ENCODE results near the gene MYO7B. TPM values are rescaled to one million over a fixed set of nuclear protein-coding genes. Genes with fewer than 3 reads are reported as not detected.
A peak's percentile ranks its signal among the peaks of the same experiment; 100 is the strongest.

MYO7B gene
- total RNA-seq, 1 donor from 2014 or later: 0.29 TPM

DNA sequence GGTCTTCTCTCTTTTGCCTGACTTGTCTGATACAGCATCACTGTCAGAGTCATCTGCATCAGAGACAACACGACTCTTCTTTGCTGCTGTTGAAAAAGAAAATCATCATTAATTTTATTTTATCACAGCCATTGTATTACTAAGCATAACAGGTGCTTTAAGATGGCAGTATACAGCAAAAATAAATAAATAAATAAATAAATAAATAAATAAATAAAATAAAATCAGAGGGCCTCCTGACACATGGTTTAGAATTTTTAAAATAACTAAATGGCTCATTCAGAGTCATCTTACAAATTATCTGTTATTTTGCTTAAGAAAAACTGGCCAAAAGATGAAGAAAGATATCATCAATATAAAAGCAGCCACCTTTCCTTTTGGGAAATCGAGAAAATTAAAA, 32.0 kb upstream of the MYO7B start:
- no peaks in the 10 kb centered on the region for H3K9me3 Mint-ChIP-seq (ENCODE audit: unreplicated experiment)
- H3K27me3 Mint-ChIP-seq (ENCODE audit: unreplicated experiment): no peaks in the 10 kb centered on the region
- H3K27ac Mint-ChIP-seq (ENCODE audit: unreplicated experiment): peak overlapping the region; percentile 11
- H3K36me3 Mint-ChIP-seq (ENCODE audit: unreplicated experiment): no peaks in the 10 kb centered on the region
- no peak overlapping the region for H3K4me3 Mint-ChIP-seq (ENCODE audit: unreplicated experiment)
- TF ChIP-seq, protein P1, sequence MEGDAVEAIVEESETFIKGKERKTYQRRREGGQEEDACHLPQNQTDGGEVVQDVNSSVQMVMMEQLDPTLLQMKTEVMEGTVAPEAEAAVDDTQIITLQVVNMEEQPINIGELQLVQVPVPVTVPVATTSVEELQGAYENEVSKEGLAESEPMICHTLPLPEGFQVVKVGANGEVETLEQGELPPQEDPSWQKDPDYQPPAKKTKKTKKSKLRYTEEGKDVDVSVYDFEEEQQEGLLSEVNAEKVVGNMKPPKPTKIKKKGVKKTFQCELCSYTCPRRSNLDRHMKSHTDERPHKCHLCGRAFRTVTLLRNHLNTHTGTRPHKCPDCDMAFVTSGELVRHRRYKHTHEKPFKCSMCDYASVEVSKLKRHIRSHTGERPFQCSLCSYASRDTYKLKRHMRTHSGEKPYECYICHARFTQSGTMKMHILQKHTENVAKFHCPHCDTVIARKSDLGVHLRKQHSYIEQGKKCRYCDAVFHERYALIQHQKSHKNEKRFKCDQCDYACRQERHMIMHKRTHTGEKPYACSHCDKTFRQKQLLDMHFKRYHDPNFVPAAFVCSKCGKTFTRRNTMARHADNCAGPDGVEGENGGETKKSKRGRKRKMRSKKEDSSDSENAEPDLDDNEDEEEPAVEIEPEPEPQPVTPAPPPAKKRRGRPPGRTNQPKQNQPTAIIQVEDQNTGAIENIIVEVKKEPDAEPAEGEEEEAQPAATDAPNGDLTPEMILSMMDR (IDR thresholded peaks at IDR 0.05; ENCODE audit: partially characterized antibody, unreplicated experiment): no peak
- DNase-seq: no peak
- H3K4me1 Mint-ChIP-seq (ENCODE audit: low read depth, unreplicated experiment): peaks cover 6% of the 10 kb centered on the region

DNA sequence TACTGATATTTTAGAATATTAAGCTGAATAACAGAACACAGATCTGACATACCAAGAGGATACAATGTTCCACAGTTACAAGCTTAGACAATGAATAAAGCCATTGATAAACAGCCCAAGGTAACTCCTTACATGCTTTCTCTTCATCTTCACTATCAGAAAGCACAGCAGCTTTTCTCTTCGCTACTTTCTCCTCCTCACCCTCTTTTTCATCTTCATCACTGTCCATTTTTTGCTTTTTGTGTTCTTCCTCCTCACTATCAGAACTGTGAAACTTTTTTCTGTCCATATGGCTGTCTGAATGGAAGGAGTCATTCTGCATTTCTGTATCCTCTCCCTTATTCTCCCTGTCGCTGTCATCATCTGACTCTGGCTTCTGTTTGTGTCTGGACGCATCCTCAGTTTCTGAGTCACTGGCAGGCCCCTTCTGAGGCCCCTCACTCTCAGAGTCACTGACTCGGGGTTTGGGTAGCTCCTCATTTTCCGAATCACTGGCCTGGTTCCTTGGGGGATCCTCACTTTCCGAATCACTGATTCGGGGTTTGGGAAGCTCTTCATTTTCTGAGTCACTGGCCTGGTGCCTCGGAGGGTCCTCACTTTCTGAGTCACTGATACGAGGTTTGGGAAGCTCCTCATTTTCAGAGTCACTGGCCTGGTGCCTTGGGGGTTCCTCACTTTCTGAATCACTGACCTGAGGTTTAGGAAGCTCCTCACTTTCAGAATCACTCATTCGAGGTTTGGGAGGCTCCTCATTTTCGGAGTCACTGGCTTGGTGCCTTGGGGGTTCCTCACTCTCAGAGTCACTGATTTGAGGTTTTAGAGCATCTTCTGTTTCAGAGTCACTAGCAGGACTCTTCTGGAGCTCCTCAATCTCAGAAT, 30.7 kb upstream of the MYO7B start:
- no peaks in the 10 kb centered on the region for H3K27me3 Mint-ChIP-seq (ENCODE audit: unreplicated experiment)
- no peaks in the 10 kb centered on the region for H3K9me3 Mint-ChIP-seq (ENCODE audit: unreplicated experiment)
- DNase-seq: no peak
- peaks cover 11% of the 10 kb centered on the region for H3K4me1 Mint-ChIP-seq (ENCODE audit: low read depth, unreplicated experiment)
- no peak overlapping the region for H3K27ac Mint-ChIP-seq (ENCODE audit: unreplicated experiment)
- TF ChIP-seq, protein P1 (IDR thresholded peaks at IDR 0.05; ENCODE audit: partially characterized antibody, unreplicated experiment): no peak
- H3K4me3 Mint-ChIP-seq (ENCODE audit: unreplicated experiment): no peak overlapping the region
- H3K36me3 Mint-ChIP-seq (ENCODE audit: unreplicated experiment): no peaks in the 10 kb centered on the region

DNA sequence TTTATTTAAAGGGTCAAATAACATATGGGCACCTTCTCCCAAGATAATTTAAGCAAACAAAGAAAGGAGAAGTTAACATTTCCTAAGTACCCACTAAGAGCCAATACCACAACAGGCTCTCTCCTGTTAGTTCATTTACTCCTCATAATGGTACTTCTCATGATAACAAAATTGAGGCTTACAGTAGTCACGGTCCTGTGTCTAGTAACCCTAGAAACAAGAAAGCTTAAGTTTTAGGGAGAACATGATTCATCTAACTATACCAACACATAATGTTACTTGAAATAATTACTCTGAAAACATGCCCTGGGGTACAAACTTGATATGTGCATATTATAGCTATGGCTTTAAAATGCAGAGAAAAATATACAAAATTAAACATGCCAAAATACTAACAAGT, 29.0 kb upstream of the MYO7B start:
- H3K27me3 Mint-ChIP-seq (ENCODE audit: unreplicated experiment): no peaks in the 10 kb centered on the region
- no peak overlapping the region for H3K27ac Mint-ChIP-seq (ENCODE audit: unreplicated experiment)
- TF ChIP-seq, protein P1 (IDR thresholded peaks at IDR 0.05; ENCODE audit: partially characterized antibody, unreplicated experiment): no peak
- H3K4me1 Mint-ChIP-seq (ENCODE audit: low read depth, unreplicated experiment): peaks cover 15% of the 10 kb centered on the region
- no peaks in the 10 kb centered on the region for H3K9me3 Mint-ChIP-seq (ENCODE audit: unreplicated experiment)
- H3K36me3 Mint-ChIP-seq (ENCODE audit: unreplicated experiment): no peaks in the 10 kb centered on the region
- no peak for DNase-seq
- H3K4me3 Mint-ChIP-seq (ENCODE audit: unreplicated experiment): no peak overlapping the region

DNA sequence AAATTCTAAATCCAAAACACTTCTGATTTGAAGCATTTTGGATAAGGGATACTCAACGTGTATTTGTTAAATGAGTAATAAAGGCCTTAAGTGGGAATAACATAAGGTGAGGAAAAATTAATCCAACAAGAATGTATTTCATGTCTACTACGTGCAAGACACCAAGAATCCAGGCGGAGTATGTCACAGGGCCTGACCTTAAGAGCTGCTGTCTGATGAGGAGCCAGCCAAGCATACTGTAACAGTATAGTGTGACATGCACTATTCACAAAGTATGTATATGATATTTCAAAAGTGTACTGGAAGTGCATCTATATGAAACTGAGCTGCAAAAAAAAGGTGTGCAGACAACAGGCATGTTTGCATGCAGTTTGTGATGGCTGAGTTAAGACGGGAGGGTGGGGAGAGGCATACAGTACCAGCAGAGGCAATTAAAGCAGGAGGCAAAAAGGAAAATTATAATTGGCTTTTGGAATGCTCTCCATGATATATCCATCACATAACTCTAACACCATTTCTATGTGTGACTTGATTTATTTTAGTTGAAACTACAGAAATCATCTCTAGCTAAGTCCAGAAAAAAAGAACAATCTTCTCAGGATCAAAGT, 27.4 kb upstream of the MYO7B start:
- H3K27me3 Mint-ChIP-seq (ENCODE audit: unreplicated experiment): no peaks in the 10 kb centered on the region
- no peaks in the 10 kb centered on the region for H3K9me3 Mint-ChIP-seq (ENCODE audit: unreplicated experiment)
- H3K36me3 Mint-ChIP-seq (ENCODE audit: unreplicated experiment): no peaks in the 10 kb centered on the region
- no peak for DNase-seq
- H3K27ac Mint-ChIP-seq (ENCODE audit: unreplicated experiment): no peak overlapping the region
- no peak overlapping the region for H3K4me3 Mint-ChIP-seq (ENCODE audit: unreplicated experiment)
- H3K4me1 Mint-ChIP-seq (ENCODE audit: low read depth, unreplicated experiment): peaks cover 24% of the 10 kb centered on the region
- TF ChIP-seq, protein P1 (IDR thresholded peaks at IDR 0.05; ENCODE audit: partially characterized antibody, unreplicated experiment): no peak

DNA sequence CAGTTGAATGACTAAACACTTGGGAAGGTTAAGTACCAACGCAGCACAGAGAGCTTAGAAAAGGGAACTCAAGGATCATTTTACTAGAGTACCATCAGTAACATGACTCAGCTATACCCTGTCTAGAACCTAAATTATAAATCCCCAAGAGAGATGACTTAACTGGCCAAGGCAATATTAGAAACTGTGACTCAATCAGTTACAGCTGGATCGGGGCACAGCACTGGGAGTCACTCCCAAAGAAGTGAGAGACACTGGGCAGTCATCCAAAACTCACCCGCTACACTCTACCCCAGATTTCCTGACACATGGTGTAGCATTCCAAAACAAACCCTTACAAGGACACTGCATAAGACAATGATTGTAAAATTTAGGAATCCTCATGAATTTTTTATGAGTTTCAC, 26.9 kb upstream of the MYO7B start:
- TF ChIP-seq, protein P1 (IDR thresholded peaks at IDR 0.05; ENCODE audit: partially characterized antibody, unreplicated experiment): no peak
- no peaks in the 10 kb centered on the region for H3K27me3 Mint-ChIP-seq (ENCODE audit: unreplicated experiment)
- no peak overlapping the region for H3K4me3 Mint-ChIP-seq (ENCODE audit: unreplicated experiment)
- H3K4me1 Mint-ChIP-seq (ENCODE audit: low read depth, unreplicated experiment): peaks cover 25% of the 10 kb centered on the region
- peak overlapping the region; percentile 23 for H3K27ac Mint-ChIP-seq (ENCODE audit: unreplicated experiment)
- DNase-seq: no peak
- no peaks in the 10 kb centered on the region for H3K36me3 Mint-ChIP-seq (ENCODE audit: unreplicated experiment)
- H3K9me3 Mint-ChIP-seq (ENCODE audit: unreplicated experiment): no peaks in the 10 kb centered on the region

Data from glutamatergic neuron (in vitro differentiated cells).